UCSD-AML1 (cell line): Measurements from ENCODE around the gene FNDC3B.
"Not testable (repeated sequence)": the region's sequence is repeated elsewhere in the genome, so short reads cannot be mapped to it uniquely, and the experiment has no call there.

Experiments
- DNase-seq: peaks from one replicate; lab custom pipeline; 2025; ENCODE audit not compliant: unreplicated experiment; lab: John Stamatoyannopoulos, UW

FNDC3B gene

DNA sequence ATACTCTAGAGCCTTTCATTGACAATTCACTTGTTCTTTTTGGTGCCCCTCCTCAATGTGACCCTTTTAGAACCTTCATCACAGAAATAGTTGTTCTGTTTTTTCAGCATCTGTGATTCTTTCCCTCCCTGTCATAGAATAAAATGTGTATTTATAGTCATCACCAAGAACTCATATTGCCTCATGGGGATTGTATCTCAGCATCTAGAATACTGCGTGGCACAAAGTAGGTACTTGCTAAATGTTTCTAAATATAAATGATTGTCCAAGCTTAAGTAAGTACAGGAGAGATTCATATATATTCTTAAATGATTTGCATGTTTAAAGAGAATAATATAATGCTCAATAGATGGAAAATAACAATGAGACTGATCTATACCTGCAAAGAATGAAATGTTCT, 190.1 kb downstream of the FNDC3B start:
- DNase-seq, result no peak

DNA sequence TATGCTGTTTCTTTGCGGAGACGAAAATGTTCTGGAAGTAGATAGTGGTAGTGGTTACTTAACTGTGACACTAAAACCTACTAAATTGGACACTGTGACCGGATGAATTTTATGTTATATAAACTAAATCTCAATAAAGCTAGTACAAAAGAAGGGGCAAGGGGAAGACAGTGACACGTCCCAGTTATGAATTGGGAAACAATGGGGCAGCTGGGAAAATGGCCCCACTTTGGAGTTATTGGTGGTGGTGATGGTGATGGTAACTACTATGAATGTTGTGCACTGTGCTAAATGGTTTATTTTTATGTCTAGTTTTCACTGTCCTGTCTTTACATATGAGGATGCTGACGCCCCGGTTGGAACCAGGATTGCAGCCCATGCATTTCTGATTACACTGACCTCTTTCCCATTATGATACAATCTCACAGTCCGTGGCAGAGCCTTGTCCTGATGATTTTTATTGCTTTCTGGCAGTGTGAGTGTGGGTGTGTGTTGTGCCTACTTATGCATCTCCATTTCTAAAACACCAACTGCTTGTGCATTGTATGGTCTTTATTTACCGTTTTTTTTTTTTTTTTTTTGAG, 192.0 kb downstream of the FNDC3B start:
- no peak for DNase-seq

- no peak for DNase-seq
Observed at GRCh38 chr3:172232579-172233212, 193.3 kb downstream of the FNDC3B start.

DNA sequence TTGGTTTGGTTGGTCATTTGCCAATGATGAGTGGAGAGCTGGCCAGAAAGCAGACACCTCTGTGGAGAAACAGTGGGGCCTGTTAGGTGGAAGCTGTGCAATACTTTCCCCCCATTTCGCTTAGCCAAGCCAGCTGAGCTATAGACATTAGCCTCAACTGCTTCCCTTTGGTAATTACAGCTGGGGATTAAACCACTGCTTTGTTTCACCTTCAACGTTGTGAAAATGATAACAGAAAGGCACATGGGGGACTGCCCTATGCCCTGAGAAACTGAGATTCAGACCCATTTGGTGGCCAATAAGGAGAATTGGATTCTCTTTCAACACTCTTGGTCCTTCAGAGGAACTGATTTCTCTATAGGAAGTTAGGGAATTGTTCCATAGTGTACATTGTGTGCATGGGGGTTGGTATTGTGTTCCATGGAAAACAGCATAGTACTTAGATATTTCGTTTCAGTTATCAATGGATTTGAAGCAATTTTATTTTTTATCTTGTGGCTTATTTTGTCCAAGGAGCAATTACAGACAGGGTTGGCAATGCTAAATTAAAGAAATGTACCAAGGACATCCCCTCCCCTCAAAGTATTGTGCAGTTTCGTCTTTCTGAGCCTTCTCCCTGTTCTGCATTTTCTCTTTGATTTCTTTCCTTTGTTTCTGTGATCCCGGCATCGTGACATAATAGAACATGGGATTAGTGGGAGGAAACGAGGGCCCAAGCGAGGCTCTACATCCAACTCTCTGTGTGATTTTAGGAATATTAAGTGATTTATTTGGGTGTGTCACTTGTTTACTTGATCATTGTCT, 194.3 kb downstream of the FNDC3B start:
- no peak for DNase-seq

DNA sequence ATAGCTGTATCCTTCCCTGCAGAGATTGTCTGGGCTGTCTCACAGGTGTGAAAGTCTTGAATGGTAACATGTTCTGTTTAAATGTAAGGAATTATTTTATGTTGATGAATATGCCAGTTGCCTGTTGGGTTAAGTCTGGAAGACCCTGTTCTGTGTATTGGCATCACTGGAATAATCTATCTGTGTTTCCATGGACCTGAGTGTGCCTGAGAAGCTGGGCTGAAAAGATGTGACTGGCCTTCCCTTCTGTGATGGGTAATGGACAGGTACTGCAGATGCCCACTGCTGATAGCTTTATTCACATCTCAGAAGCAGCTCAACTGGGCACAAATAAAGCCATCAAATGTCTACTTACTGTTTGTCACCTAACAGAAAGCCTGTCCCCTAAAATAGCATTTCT, 196.3 kb downstream of the FNDC3B start:
- no peak for DNase-seq

- no peak for DNase-seq
Observed at GRCh38 chr3:172236771-172237742, 197.7 kb downstream of the FNDC3B start.

- DNase-seq, result no peak
Observed at GRCh38 chr3:172238188-172238587, 198.8 kb downstream of the FNDC3B start.

- no peak for DNase-seq
Observed at GRCh38 chr3:172239218-172239790, 199.9 kb downstream of the FNDC3B start.

DNA sequence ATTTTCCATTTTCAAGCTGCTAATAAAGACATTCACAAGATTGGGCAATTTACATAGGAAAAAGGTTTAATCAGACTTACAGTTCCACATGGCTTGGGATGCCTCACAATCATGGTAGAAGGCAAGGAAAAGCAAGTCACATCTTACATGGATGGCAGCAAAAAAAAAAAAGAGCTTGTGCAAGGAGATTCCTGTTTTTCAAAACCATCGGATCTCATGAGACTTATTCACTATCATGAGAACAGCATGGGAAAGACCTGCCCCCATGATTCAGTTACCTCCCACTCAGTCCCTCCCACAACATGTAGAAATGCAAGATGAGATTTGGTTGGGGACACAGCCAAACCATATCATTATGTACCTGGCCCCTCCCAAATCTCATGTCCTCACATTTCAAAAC, 202.0 kb downstream of the FNDC3B start:
- no peak for DNase-seq

- DNase-seq, result not testable (repeated sequence)
Observed at GRCh38 chr3:172242471-172242870, 203.1 kb downstream of the FNDC3B start.

GRCh38 chr3:172243376-172243775, 204.0 kb downstream of the FNDC3B start:
- DNase-seq, result not testable (repeated sequence)

DNA sequence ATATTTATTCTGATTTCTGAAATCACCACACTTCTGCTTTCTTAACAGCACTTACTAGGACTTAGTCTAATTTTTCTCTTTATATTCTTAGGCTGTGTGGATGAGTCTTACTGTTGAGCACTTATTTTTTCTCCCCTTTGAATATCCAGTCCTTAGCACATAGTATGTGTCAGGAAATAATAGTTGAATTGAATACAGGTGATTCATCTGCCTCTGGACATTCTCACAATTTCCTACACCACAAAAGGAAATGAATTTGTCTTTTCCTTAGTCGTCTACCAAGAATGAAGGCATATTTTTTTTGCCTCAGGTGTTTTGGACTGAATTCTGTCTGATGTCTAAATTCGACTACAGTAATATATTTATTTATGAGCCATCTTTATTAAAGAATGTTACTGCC, 204.6 kb downstream of the FNDC3B start:
- DNase-seq, result no peak

- DNase-seq, result no peak
Observed at GRCh38 chr3:172245241-172245640, 205.9 kb downstream of the FNDC3B start.

- DNase-seq, result no peak
Observed at GRCh38 chr3:172246107-172246844, 206.9 kb downstream of the FNDC3B start.

DNA sequence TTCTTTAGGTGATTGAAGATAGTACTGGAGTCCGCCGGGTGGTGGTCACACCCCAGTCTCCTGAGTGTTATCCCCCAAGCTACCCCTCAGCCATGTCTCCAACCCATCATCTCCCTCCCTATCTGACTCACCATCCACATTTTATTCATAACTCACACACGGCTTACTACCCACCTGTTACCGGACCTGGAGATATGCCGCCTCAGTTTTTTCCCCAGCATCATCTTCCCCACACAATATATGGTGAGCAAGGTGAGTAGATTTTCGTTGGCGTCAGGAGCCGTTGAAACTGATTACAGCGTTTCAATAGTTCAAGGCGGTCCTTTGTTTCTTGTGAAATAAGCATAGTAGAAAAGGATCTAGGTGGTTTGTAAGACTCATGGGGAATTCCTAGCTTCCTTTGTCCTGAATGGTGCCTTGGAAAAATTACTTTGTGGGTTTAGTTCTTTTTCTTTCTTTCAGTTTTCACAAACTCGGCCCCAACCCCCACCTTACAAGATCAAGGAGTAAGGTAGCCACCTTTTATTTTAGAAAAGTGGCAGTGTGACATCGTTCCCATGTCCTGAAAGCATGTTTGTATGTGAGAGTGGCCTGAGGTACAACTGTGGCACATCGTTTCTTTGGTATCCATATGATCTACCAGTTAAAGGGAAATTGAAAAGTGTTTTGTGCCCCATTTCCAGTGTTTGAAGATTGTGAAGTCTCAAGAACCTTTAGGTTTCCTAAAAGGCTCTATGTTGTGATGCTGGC, 208.3 kb downstream of the FNDC3B start:
- DNase-seq, result no peak

DNA sequence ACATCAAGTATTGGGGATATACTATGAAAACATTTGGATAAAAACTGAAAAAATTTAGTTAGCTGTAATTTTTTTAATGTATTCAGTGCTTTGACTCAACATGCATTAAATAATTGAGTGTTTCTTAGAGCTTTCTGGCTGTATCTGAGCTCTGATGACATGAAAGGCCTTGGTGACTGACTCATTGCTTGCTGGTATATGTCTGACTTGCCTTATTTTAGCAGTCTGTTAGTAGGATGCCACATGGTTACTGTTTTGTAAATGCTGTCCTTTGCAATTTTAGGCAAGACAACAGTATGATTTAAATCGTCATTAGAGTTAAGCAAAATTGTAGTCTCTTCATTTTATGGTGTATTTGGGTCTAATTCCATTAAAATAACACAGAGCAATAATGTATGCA, 209.7 kb downstream of the FNDC3B start:
- no peak for DNase-seq

DNA sequence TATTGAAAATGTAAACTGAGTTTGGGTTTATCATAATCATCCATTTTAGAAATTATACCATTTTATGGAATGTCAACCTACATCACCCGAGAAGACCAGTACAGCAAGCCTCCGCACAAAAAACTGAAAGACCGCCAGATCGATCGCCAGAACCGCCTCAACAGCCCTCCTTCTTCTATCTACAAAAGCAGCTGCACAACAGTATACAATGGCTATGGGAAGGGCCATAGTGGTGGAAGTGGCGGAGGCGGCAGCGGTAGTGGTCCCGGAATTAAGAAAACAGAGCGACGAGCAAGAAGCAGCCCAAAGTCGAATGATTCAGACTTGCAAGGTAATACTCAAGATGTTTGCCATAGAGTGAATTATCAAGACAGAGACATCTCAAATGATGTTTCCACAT, 211.8 kb downstream of the FNDC3B start:
- DNase-seq, result no peak

- no peak for DNase-seq
Observed at GRCh38 chr3:172253200-172253599, 213.8 kb downstream of the FNDC3B start.

DNA sequence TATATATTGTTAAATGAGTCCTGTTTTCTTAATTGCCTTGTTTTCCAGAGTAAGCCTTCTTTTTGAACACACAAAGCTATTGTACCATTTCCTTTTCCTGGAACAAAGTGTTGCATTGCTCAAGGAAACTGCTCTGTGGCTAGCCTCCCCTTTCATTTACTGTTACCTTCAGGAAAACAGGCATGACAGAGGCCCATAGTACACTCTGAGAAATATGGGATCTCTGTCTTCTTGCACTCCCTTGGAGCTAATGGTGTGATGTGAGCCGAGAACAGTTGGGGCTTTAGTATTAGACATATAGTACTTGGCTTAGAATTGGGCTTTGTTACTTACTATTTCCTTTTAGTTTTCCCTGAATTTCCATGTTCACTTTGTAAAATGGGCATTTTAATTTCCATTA, 215.2 kb downstream of the FNDC3B start:
- no peak for DNase-seq
